ENCODE results near the gene BRD3OS.

DNA sequence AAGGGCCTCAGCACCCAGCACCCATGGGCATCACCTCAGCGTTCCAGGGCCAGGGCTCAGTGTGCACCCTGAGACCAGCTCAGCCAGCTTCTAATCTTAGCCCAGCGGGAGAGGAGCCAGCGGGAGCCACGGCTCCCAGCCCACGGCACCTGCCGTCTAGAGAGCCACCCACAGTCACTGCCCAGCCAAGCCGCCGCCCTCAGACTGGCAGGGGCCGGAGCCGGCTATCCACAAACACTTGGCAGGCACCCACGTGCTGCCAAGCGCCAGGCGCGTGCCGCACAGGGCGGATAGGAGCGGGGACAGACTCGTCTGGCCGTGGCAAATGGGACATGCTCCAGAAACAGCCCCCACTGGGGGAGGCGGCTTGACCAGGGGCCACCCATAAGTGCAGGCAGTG, 24.0 kb downstream of the BRD3OS start:
- no peak for TF ChIP-seq EZH2phosphoT487 (IDR thresholded peaks at IDR 0.05; ENCODE audit: insufficient read depth, low read depth)
- TF ChIP-seq EZH2 (IDR thresholded peaks at IDR 0.05; ENCODE audit: insufficient read depth, poor library complexity, severe bottlenecking): no peak
